ENCODE measurements around the gene FREM3. TPM values are rescaled to one million over a fixed set of nuclear protein-coding genes. Genes with fewer than 3 reads are reported as not detected.

Gene FREM3
- polyA plus RNA-seq, 2 of the 4 experiments (the other 2 are of a cell fraction): not detected

DNA sequence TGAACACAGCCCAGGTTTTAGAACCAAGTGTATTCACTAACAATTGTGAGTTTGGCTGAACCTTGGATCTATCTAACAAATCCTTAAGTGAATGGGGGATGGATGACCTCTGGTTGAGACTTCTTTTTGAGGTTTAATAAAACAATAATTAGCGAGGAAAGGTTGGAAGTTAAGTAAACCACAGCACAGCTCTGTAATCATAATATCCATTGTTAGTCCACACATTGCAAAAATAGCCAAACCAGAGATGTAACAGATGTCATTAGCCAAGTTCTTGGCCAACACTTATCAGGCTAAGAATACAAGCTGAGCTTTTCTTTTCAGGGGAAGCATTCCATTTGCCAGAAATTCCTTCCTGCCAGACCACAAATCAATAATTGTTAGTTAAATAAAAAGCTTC lies 59.1 kb downstream of the FREM3 start:
- no peak for ATAC-seq
- CTCF ChIA-PET: no interaction called here
- Histone ChIP-seq H3K4me1 (no peaks in the 10 kb centered on the region), H3K9me3 (no peaks in the 10 kb centered on the region), H3K4me3 (no peak overlapping the region), H3K4me2 (no peak overlapping the region), H3K27ac (no peak overlapping the region)
- no peak for DNase-seq (ENCODE audit: low read depth in 1 of 2, low spot score in 1 of 2)
- 0% methylated on average over 1 of the region's 1 CpG for WGBS (ENCODE audit: missing lambda C conversion rate)
- POLR2A ChIA-PET: no interaction called here
- no peak for FAIRE-seq
- no peak for TF ChIP-seq RAD21 (conservative IDR thresholded peaks at IDR 0.05 in 1 of 2, IDR thresholded peaks at IDR 0.05 in 1 of 2)
- no peak for TF ChIP-seq KDM5A (IDR thresholded peaks at IDR 0.05)
- no peak for TF ChIP-seq CEBPB (IDR thresholded peaks at IDR 0.05)
- no peak for TF ChIP-seq HDAC2 (IDR thresholded peaks at IDR 0.05)
- no peak for TF ChIP-seq JUN (IDR thresholded peaks at IDR 0.05)
- TF ChIP-seq, protein P1, sequence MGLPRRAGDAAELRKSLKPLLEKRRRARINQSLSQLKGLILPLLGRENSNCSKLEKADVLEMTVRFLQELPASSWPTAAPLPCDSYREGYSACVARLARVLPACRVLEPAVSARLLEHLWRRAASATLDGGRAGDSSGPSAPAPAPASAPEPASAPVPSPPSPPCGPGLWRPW (IDR thresholded peaks at IDR 0.05): no peak
- TF ChIP-seq, protein P2, sequence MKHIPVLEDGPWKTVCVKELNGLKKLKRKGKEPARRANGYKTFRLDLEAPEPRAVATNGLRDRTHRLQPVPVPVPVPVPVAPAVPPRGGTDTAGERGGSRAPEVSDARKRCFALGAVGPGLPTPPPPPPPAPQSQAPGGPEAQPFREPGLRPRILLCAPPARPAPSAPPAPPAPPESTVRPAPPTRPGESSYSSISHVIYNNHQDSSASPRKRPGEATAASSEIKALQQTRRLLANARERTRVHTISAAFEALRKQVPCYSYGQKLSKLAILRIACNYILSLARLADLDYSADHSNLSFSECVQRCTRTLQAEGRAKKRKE (CRISPR knock-in tag; IDR thresholded peaks at IDR 0.05; ENCODE audit: low read depth): no peak
- TF ChIP-seq NR3C1 (IDR thresholded peaks at IDR 0.05): no peak
- TF ChIP-seq ESRRA (IDR thresholded peaks at IDR 0.05; ENCODE audit: borderline replicate concordance, low read length): no peak
- no peak for TF ChIP-seq ZFP36 (IDR thresholded peaks at IDR 0.05; ENCODE audit: borderline replicate concordance, partially characterized antibody)
- no peak for TF ChIP-seq KDM1A (IDR thresholded peaks at IDR 0.05; ENCODE audit: low read depth)
- no peak for TF ChIP-seq CBX2 (IDR thresholded peaks at IDR 0.05; ENCODE audit: borderline replicate concordance, low read depth)
- TF ChIP-seq GATA3 (IDR thresholded peaks at IDR 0.05; ENCODE audit: borderline replicate concordance): no peak
- no peak for TF ChIP-seq TFCP2L1 (CRISPR knock-in tag; IDR thresholded peaks at IDR 0.05)
- TF ChIP-seq EP300 (IDR thresholded peaks at IDR 0.05): no peak
- no peak for TF ChIP-seq POLR2AphosphoS2 (conservative IDR thresholded peaks at IDR 0.05; ENCODE audit: low read length)
- TF ChIP-seq SMC3 (IDR thresholded peaks at IDR 0.05): no peak
- TF ChIP-seq, protein P3, sequence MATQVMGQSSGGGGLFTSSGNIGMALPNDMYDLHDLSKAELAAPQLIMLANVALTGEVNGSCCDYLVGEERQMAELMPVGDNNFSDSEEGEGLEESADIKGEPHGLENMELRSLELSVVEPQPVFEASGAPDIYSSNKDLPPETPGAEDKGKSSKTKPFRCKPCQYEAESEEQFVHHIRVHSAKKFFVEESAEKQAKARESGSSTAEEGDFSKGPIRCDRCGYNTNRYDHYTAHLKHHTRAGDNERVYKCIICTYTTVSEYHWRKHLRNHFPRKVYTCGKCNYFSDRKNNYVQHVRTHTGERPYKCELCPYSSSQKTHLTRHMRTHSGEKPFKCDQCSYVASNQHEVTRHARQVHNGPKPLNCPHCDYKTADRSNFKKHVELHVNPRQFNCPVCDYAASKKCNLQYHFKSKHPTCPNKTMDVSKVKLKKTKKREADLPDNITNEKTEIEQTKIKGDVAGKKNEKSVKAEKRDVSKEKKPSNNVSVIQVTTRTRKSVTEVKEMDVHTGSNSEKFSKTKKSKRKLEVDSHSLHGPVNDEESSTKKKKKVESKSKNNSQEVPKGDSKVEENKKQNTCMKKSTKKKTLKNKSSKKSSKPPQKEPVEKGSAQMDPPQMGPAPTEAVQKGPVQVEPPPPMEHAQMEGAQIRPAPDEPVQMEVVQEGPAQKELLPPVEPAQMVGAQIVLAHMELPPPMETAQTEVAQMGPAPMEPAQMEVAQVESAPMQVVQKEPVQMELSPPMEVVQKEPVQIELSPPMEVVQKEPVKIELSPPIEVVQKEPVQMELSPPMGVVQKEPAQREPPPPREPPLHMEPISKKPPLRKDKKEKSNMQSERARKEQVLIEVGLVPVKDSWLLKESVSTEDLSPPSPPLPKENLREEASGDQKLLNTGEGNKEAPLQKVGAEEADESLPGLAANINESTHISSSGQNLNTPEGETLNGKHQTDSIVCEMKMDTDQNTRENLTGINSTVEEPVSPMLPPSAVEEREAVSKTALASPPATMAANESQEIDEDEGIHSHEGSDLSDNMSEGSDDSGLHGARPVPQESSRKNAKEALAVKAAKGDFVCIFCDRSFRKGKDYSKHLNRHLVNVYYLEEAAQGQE (IDR thresholded peaks at IDR 0.05): no peak

DNA sequence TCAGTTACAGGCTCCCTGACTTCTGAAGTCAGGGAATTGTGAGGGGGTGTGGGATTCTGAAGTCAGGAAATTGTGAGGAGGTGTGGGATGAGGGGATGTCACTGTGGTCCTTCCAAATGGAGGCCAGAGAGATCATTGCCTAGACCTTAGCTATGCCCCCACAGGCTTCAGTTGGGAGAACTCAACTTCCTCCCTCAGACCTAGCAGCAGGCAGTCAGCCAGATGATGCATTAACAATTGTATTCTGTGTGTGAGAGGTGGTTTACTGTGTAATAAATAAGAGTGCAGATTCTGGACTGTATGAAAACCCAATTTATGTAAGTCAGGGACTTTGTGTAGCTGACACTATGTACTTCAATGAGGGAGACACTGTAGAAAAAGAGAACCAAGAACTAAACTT lies 65.7 kb downstream of the FREM3 start:
- TF ChIP-seq EHF (CRISPR knock-in tag; IDR thresholded peaks at IDR 0.05): no peak
- TF ChIP-seq, protein P4, sequence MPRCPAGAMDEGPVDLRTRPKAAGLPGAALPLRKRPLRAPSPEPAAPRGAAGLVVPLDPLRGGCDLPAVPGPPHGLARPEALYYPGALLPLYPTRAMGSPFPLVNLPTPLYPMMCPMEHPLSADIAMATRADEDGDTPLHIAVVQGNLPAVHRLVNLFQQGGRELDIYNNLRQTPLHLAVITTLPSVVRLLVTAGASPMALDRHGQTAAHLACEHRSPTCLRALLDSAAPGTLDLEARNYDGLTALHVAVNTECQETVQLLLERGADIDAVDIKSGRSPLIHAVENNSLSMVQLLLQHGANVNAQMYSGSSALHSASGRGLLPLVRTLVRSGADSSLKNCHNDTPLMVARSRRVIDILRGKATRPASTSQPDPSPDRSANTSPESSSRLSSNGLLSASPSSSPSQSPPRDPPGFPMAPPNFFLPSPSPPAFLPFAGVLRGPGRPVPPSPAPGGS (IDR thresholded peaks at IDR 0.05): no peak
- TF ChIP-seq, protein P3 (IDR thresholded peaks at IDR 0.05): no peak
- TF ChIP-seq, protein P2 (CRISPR knock-in tag; IDR thresholded peaks at IDR 0.05; ENCODE audit: low read depth): no peak
- no peak for TF ChIP-seq FOSB (CRISPR knock-in tag; IDR thresholded peaks at IDR 0.05)
- no peak for TF ChIP-seq ZC3H11A (IDR thresholded peaks at IDR 0.05)
- no peak for TF ChIP-seq TP53 (CRISPR knock-in tag; IDR thresholded peaks at IDR 0.05)
- Histone ChIP-seq H3K4me2 (no peak overlapping the region), H3K4me3 (no peak overlapping the region), H3K4me1 (no peaks in the 10 kb centered on the region), H3K9me3 (no peaks in the 10 kb centered on the region), H3K27ac (no peak overlapping the region)
- CTCF ChIA-PET: interaction anchor here (0.9 kb wide), 1 partner anchor 13 kb away, joined by 3 read pairs; no protein-coding TSS in a partner anchor
- no peak for FAIRE-seq
- DNase-seq (ENCODE audit: low read depth in 1 of 2, low spot score in 1 of 2): no peak
- ATAC-seq: no peak
- POLR2A ChIA-PET: no interaction called here
